ENCODE measurements around the gene GNAS.

GRCh38 chr20:58918621-58919020 lies 66.1 kb downstream of the GNAS start:
- TF ChIP-seq CTCF (IDR thresholded peaks at IDR 0.05; ENCODE audit: low read depth, low read length, poor library complexity, severe bottlenecking) (no peak), EZH2phosphoT487 (IDR thresholded peaks at IDR 0.05; ENCODE audit: borderline replicate concordance, low read length) (no peak)

All from DOHH2 (cell line).